ENCODE results near the gene CDH4. TPM values are rescaled to one million over a fixed set of nuclear protein-coding genes. Genes with fewer than 3 reads are reported as not detected.

The CDH4 gene
- total RNA-seq, 4 donors from 2014 or later: not detected

GRCh38 chr20:61436667-61437279 lies 184.7 kb downstream of the CDH4 start:
- Histone ChIP-seq H3K27ac (no peak overlapping the region), H3K36me3 (no peaks in the 10 kb centered on the region), H3K4me3 (no peak overlapping the region), H3K4me1 (no peaks in the 10 kb centered on the region), H3K27me3 (peaks cover 21% of the 10 kb centered on the region), H3K9me3 (no peaks in the 10 kb centered on the region)
- DNase-seq: no peak
- WGBS, 2 donors (ENCODE audit: low coverage in 1 of 2): 55 to 57% methylated on average over 6 to 8 of the region's 8 CpGs
- TF ChIP-seq CTCF (IDR thresholded peaks at IDR 0.05): no peak
- TF ChIP-seq EP300 (IDR thresholded peaks at IDR 0.05; ENCODE audit: low read depth): no peak
- TF ChIP-seq POLR2A (IDR thresholded peaks at IDR 0.05): no peak
- TF ChIP-seq POLR2AphosphoS5 (IDR thresholded peaks at IDR 0.05): no peak
- intact Hi-C loops (cut with DNase I; ENCODE audit: low total_unique reads) (no loop called here), in situ Hi-C loops (cut with MboI; ENCODE audit: low pct_ligation_motif_present in 1 of 4, low pct_unique_long_range_greater_than_20kb in 1 of 4, low sequenced_read_pairs in 3 of 4) (no loop called here)

GRCh38 chr20:61437280-61438206 lies 185.5 kb downstream of the CDH4 start:
- Histone ChIP-seq H3K9me3 (no peaks in the 10 kb centered on the region), H3K4me3 (no peak overlapping the region), H3K36me3 (no peaks in the 10 kb centered on the region), H3K4me1 (no peaks in the 10 kb centered on the region), H3K27ac (no peak overlapping the region), H3K27me3 (peaks cover 21% of the 10 kb centered on the region)
- TF ChIP-seq POLR2A (IDR thresholded peaks at IDR 0.05) (no peak), POLR2AphosphoS5 (IDR thresholded peaks at IDR 0.05) (no peak), CTCF (IDR thresholded peaks at IDR 0.05) (no peak), EP300 (IDR thresholded peaks at IDR 0.05; ENCODE audit: low read depth) (no peak)
- 21 to 42% methylated on average over 4 to 28 of the region's 28 CpGs for WGBS, 2 donors (ENCODE audit: low coverage in 1 of 2)
- in situ Hi-C loops (cut with MboI; ENCODE audit: low pct_ligation_motif_present in 1 of 4, low pct_unique_long_range_greater_than_20kb in 1 of 4, low sequenced_read_pairs in 3 of 4): no loop called here
- DNase-seq: no peak
- intact Hi-C loops (cut with DNase I; ENCODE audit: low total_unique reads): no loop called here

- WGBS, 2 donors (ENCODE audit: low coverage in 1 of 2): 16 to 17% methylated on average over 3 of the region's 3 CpGs
- peaks cover 21% of the 10 kb centered on the region for H3K27me3 ChIP-seq
Measured at GRCh38 chr20:61438285-61438684, 186.2 kb downstream of the CDH4 start.

More at GRCh38 chr20:61438285-61438684, 186.2 kb downstream of the CDH4 start:
- DNase-seq: no peak
- in situ Hi-C loops (cut with MboI; ENCODE audit: low pct_ligation_motif_present in 1 of 4, low pct_unique_long_range_greater_than_20kb in 1 of 4, low sequenced_read_pairs in 3 of 4): no loop called here
- no peaks in the 10 kb centered on the region for H3K9me3 ChIP-seq
- no peaks in the 10 kb centered on the region for H3K36me3 ChIP-seq
- intact Hi-C loops (cut with DNase I; ENCODE audit: low total_unique reads): no loop called here
- no peak overlapping the region for H3K4me3 ChIP-seq
- no peak for TF ChIP-seq EP300 (IDR thresholded peaks at IDR 0.05; ENCODE audit: low read depth)
- no peak for TF ChIP-seq CTCF (IDR thresholded peaks at IDR 0.05)
- no peak for TF ChIP-seq POLR2A (IDR thresholded peaks at IDR 0.05)
- TF ChIP-seq POLR2AphosphoS5 (IDR thresholded peaks at IDR 0.05): no peak
- no peaks in the 10 kb centered on the region for H3K4me1 ChIP-seq
- H3K27ac ChIP-seq: no peak overlapping the region
